GOT3 (cell line): ENCODE measurements around the gene PRICKLE2.

Experiments
- DNase-seq: peaks from one replicate; lab custom pipeline; 2025; ENCODE audit warnings: mixed read lengths; lab: John Stamatoyannopoulos, UW

The PRICKLE2 gene

GRCh38 chr3:64160000-64160695 is 65.1 kb downstream of the PRICKLE2 start:
- no peak for DNase-seq

DNA sequence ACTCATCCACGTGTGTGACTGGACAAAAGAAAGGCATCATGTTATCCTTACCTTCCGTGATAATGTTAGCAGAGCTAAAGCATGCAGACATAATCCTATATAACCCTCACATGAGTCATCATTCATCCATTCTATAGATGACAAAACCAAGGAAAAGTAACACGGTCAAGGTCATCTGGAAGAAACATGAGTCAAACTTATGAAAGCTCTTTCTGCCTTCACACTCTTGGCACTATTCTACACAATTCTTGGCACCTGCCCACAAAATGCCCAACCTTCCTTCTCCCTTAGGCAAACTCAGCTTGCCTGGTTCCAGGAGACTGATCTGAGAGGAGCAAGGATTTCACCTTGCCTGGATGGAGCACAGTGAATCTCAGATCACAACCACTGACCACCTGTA is 66.9 kb downstream of the PRICKLE2 start:
- DNase-seq: no peak

DNA sequence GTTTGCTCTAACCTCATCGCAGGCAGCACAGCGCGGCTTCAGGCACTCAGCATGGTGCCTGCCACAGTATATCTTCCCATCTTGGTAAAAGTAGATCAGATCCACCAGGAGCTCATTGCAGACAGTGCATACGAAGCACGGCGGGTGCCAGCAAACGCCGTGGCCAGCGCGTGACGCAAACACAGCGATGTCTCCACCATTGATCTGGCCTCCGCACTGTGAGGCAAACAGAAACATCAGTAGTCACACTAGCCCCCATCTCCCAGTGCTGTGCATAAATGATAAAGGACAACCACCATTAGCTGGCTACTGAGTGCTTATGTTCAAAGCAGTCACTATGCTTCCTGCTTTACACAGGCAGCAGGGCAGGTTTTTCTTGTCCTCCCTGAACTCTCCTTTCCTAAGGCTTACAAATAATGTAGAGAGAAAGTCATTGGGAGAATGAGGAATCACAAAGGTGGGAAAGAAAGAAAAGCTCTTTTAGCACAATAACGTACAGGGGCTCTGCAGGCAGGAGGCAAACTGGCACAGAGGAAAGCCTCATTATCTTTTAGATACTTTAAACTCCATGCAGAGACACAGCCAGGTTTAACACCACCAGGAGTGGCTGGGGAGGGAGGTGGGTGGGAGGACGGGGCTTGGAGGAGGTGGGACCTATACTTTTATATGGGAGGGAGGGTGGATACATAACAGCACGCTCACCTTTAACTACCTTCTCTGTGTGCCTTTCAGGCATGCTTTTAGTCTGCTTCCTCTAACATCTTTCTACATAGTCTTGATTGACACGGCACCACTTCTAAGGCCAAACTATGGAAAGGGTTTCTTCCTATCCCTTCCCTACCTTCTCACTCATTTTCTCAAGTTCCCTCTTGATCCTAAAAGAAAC is 67.9 kb downstream of the PRICKLE2 start:
- DNase-seq: no peak

DNA sequence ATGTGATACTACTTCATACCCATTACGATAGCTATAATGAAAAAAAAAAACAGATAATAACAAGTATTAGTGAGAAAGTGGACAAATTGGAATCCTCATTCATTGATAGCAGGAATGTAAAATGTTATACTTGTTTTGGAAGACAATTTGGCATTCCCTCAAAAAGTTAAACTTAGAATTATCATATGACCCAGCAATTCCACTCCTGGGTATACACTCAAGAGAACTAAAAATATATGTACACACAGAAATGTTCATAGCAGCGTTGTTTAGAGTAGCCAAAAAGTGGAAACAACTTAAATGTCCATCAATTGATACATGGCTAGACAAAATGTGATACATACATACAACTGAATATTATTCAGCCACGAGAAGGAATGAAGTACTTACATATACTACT is 69.9 kb downstream of the PRICKLE2 start:
- DNase-seq: no peak

GRCh38 chr3:64152676-64153466 is 72.4 kb downstream of the PRICKLE2 start:
- no peak for DNase-seq

DNA sequence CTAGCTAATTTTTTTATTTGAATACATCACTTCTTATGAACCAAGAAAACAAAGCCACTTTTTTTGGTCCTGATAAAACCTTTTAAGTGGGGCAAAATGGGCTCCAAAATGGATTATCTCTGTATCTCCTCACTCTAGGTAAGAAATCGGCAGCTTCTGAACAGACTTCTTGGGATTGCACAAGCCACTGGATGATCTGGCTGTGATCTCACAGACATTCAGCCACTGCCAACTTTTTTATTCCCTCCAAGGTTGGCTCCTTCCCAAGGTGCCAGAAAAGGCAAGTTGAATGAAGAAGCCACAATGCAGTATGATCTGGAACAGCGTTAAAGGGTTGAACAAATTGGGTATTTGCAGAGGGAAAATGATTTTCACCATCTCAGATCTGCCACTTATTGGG is 73.2 kb downstream of the PRICKLE2 start:
- no peak for DNase-seq

GRCh38 chr3:64151342-64151871 is 73.9 kb downstream of the PRICKLE2 start:
- DNase-seq: no peak

DNA sequence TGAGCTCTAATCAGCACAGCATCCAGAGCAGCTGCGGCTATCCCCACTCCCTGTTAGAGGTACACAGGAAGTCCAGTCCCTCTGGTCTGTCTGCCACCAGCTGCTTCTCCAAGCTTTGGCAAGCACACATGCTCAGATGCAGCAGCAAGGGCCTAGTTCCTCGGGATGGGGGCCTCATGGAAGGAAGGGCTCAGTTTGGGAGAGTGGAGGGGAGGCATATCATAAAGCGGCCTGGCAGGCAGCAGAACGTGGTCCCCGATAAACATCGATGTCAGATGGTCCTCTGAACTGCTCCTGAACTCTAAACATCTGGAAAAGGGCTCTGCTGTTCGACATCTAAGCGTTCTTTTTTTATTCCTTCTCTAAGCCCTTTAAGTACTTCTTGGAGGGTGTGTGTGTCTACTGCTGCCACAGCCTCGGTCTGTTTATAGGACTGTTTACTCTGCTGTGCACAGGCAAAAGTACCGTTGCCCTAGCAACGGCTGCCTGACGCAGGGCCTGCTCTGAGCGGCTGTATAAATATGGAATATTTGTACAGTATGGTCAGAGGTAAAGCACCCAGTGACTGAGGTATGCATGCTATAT is 74.6 kb downstream of the PRICKLE2 start:
- no peak for DNase-seq

DNA sequence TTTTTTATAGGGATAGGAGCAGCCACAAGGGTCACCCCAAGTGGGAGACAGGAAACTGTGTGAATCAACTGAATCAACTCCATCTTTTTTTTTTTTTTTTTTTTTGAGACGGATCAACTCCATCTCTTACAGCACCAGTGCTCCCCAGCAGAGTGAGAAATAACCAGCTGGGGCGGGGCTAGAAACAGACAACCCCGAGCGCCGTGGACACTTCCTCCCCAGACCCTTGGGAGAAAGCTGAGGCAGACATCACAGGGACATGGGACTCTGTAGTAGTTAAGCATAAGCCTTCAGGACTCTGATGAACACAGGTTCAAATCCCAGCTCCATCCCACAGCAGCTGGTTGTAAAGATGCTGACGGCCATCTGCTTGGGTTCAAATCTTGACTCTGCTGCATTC is 75.4 kb downstream of the PRICKLE2 start:
- DNase-seq: no peak

DNA sequence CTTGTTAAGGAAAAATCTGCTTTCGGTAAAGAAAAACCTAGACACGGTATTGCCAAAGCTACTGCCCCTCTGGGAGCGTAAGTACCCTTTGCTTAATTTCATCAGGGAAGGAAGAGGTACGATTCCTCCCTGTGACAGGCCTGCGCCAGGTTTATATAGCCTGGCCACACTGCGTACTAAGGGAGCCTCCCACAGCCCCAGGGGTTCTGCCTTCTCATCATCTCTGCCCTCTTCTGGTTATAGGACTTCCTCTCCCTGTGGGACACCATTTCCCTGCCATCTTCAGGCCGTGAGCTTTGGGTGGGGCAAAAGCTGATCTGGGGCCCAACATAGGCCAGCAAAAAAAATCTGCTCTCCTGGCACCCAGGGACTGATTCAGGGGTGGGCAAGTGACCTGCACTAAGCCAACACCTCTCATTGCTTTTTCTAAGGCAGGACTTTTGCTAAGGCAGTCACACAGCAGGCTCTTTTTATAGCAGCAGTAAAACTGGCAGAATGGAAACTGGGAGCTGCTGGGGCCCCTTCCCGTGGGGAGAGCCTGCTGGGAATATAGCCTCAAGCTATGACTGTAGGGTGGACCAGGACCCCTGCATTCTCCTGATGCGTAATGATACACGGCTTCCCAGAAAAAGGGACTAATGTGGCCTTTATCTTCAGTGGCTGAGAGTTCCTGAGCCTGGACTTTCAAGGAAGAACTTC is 76.2 kb downstream of the PRICKLE2 start:
- no peak for DNase-seq

GRCh38 chr3:64147211-64147610 is 78.1 kb downstream of the PRICKLE2 start:
- no peak for DNase-seq

GRCh38 chr3:64145438-64145837 is 79.8 kb downstream of the PRICKLE2 start:
- DNase-seq: no peak

DNA sequence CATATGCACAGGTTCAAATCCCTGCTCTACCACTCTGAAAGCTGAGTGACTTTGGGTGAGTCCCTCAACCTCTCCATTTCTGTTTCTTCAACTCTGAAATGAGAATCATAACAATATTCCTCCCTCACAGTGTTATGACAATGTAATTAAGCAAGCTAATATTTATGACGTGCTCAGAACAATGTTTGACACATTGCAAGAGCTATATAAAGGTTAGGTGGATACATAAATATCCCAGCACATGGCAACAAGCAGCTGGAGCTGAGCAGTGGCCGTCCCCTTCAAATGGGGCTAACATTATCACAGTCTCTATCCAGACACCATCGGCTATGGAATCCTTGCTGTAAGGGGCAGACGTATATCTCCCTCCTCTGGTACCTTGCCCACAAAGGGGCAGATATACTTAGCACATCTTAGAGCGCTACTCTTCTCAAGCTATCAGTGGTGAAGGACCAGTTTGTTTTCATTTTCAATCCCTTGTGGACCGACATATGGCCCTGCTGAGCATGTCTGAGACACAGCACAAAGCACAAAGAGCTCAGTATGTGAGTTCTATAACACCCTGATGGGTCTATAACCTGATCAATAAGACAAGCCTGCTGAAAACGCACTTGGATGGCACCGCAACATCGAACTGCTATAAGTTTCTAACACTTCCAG is 80.9 kb downstream of the PRICKLE2 start:
- DNase-seq: no peak

DNA sequence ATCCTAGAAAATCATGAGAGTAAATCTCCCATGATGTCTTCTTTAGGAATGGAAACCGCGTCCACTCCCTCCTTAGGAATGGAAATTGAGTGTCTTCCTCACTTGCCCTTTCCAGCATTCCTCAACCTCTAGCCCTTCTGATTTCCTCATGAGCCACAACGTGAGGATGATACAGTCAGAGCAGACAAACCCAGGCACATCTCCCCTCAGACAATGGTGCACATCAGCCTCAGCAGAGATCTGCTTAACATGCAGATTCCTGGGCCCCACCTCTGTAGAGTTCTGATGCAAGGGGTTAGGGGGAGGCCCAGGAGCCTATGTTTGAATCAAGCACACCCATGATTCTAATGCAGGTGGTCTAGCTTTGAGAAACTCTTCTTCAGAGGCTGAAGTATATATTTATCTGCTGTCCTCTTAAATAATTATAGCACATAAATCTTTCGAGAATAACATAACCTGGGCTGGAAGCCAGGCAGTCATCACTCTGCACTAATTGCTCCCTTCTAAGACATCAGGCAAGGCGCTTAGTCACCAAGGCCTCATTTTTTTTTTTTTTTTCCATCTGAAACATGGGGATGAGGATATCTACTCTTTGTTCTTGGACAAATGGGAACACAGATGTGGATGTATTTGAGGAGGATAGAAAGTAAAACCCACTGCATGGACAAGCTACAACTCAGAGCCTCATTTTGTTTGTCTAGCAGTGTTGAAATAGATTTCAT is 81.7 kb downstream of the PRICKLE2 start:
- no peak for DNase-seq

GRCh38 chr3:64141476-64141875 is 83.8 kb downstream of the PRICKLE2 start:
- DNase-seq: no peak

- DNase-seq: no peak
These were observed 84.6 kb downstream of the PRICKLE2 start for GRCh38 chr3:64140651-64141050.

- DNase-seq: no peak
These were observed 86.5 kb downstream of the PRICKLE2 start for GRCh38 chr3:64138656-64139375.

DNA sequence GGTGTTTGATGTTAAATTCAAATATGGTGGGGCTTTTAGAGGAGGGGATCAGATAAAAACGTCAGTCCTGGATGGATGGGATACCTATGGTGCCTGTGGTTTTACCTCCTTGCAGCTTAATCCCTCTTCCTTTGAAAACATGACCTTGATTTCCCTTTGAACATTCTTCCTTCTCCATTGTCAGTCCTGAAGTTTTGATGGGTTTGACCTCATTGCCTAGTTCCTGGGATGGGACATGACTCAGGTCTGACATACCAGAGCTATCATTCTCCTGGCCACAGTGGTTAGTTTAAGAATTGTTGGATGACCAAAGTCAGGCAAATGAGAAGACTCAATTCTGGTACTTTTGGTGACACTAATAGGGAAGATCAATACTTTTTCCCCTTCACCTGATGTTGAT is 87.2 kb downstream of the PRICKLE2 start:
- no peak for DNase-seq

DNA sequence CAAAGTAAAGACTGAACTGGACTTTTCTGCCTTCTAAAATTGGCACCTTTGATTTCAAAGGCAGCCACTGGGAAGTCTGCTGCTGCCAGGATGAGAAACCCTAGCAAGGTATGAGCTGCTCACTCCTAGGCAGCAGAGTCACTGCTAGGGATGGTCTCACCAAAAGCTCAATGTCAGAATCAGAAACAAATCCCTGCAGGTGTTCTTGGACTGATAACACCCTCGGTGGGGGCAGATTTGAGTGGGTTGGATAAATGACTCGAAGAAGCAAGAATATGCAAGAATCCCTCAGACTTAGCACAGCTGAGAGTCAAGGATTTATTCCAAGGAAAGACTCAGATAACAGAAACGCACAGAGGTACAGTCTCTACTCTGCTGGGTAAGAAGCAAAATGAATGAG is 90.4 kb downstream of the PRICKLE2 start:
- no peak for DNase-seq
